HG03095 (cell line): ENCODE measurements around the gene TP53TG3C.
"Not testable (repeated sequence)": the region's sequence is repeated elsewhere in the genome, so short reads cannot be mapped to it uniquely, and the experiment has no call there.

Experiments
- ATAC-seq: cut with Tn5 transposase; IDR thresholded peaks from one replicate; pipeline ENCODE4 v1.9.1; 2021; ENCODE audit warnings: moderate library complexity; ENCODE audit not compliant: unreplicated experiment

Gene TP53TG3C, protein sequence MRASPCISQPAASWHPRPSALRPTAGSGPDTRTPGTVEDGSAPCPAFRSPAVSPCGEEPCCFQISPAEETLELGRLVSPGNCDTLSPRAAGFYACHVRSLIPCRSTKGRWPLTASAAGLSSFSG

DNA sequence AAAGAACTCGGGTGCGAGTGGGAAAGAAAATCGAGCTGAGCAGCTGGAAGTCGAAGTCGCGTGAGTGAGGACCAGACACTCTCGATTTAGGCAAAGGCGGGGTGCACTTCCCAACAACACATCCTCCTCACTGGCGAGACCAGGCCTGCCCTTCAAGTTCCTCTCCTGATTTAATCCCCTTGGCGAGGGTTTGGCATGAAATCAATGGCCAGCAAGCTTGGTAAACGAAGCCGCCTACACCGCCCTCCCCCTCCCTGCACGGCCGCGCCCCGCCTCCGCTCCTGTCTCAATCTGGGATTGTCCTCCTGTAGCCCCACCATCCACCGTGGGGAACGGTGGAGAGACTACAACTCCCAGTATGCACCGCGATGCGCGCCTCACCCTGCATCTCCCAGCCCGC lies at the start of gene TP53TG3C:
TSS of gene TP53TG3C (plus strand) at position 301 of the 400 bp plus-strand sequence. CDS start at position 369, 68 bp downstream.
- not testable (repeated sequence) for ATAC-seq
